ENCODE measurements around the gene SREBF2. TPM values are rescaled to one million over a fixed set of nuclear protein-coding genes. Genes with fewer than 3 reads are reported as not detected.
A peak's percentile ranks its signal among the peaks of the same experiment; 100 is the strongest.

Gene SREBF2
- total RNA-seq, 2 donors from 2014 or later: 159 to 192 TPM

DNA sequence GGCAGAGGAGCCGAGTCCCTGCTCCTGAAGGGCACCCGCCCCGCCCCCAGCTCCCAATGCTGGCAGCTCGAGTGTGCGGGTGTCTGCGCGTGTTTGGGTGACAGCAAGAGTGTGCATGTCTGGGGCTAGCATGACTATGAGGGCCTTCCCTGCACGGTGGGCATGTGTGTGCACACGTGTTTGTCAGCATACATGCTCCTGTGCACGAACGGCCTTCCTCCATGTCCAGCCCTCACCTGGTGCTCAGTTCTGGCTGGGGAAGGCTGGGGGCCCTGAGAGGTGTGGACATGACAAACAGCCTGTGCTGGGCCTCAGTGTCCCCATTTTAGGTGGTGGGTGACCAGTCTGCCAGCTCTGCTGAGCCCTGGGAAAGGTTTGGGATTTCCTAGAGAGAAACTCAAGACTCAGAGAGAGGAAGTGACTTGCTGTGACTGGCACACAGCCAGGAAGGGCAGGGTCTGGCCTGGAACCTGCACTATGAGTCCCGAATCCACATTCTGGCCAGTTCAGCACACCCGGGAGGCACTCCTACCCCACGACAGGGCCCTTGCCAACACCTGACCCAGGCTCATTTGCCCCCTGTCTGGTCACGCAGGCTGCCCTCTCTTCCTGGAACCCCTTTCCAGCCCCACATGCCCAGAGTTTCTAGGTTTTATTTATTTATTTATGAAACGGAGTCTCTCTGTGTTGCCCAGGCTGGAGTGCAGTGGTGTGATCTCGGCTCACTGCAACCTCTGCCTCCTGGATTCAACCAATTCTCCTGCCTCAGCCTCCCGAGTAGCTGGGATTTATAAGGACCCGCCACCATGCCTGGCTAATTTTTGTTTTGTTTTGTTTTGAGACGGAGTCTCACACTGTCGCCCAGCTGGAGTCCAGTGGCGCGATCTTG, 85.2 kb downstream of the SREBF2 start:
- Histone ChIP-seq H3K4me1 (no peaks in the 10 kb centered on the region), H3K9me3 (no peaks in the 10 kb centered on the region), H3K36me3 (no peaks in the 10 kb centered on the region), H3K4me3 (no peak overlapping the region), H3K9ac (ENCODE audit: low read depth in 2 of 2, low read length in 2 of 2) (no peak overlapping the region), H3K27me3 (peaks cover 38% of the 10 kb centered on the region), H3K27ac (no peak overlapping the region)
- intact Hi-C loops (cut with DNase I): no loop called here
- TF ChIP-seq CTCF (IDR thresholded peaks at IDR 0.05): no peak
- peak; percentile 60 for DNase-seq

DNA sequence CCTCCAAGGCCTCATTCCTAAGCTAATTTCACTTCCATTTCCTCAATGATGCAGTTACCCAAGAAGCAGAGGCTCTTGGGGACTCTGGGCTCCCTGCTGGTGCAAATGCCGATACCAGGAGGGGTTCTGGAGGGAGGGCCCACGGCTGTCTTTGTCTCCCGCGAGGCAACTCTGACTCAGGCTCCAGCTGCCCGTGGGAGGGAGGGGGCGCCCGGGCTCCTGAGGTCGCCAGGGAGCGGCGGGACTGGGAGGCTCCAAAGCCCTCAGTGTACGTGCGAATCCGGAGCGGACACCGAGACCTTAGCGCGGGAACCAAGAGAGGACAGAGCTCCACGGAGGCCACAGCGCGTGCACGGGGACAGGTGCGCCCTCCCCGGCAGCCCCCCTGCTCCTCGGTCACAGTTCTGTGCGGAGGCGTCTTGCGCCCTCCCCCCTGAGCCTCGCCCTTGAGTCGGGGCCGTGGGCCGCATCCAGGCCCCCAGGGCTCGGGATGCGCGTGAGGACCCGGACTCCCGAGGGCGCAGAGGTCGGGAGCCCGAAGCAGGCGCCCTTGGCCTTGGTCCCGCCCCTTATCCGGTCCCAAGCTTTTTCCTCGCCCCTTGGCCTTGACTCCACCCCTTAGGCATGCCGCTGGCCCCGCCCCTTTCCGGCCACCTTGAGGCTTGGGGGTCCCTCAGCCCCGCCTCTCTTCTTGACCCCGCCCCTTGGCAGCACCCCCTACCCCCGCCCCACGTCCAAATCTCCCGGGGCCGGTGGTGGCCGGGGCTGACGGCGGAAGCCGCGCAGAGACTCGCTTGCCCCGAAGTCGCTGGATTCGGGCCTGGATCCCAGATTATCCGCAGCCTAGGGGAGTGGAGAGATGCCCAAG, 86.7 kb downstream of the SREBF2 start:
- Histone ChIP-seq H3K4me3 (peak overlapping the region; percentile 42), H3K27me3 (peaks cover 25% of the 10 kb centered on the region), H3K36me3 (no peaks in the 10 kb centered on the region), H3K9ac (ENCODE audit: low read depth in 2 of 2, low read length in 2 of 2) (peak overlapping the region; percentile 66 to 69), H3K9me3 (no peaks in the 10 kb centered on the region), H3K27ac (peak overlapping the region; percentile 2), H3K4me1 (no peaks in the 10 kb centered on the region)
- no peak for TF ChIP-seq CTCF (IDR thresholded peaks at IDR 0.05)
- peak; percentile 84 for DNase-seq
- intact Hi-C loops (cut with DNase I): no loop called here

DNA sequence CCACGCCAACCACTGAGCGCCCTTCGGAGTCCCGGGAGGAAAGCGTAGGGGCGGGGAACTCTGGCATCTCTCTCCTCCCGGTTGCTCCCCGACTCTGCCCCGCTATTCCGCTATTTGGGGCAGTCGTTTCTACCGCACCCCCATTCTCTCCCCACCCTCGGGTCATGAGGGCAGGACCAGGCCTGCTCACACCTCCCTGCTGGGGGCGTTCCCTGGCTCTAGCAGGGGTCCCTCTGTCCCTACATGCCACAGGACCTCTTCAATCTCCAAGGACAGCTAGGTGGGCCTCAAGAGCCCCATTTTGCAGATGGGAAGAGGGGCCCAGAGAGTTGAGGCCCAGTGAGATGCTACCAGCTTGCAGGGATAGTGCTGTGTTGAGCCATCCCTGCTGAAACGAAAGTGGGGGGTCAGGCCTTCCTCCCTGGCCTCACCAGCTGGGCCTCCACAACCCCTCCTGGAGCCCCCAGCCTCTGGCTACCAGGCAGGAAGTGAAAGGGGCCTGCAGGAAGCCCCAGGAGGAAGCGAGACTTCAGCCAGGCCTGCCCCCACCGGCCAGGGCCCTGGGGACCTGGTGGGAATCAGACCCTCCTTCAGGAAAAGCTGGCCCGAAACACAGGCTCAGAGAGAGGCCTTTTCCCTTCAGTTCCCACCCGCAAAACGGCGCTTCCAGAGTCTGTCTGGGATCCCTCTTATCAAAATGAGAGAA, 87.5 kb downstream of the SREBF2 start:
- H3K9ac ChIP-seq (ENCODE audit: low read depth in 2 of 2, low read length in 2 of 2): peak overlapping the region in 1 of 2 donors; percentile 16
- H3K27me3 ChIP-seq: peaks cover 23% of the 10 kb centered on the region
- no peak overlapping the region for H3K27ac ChIP-seq

DNA sequence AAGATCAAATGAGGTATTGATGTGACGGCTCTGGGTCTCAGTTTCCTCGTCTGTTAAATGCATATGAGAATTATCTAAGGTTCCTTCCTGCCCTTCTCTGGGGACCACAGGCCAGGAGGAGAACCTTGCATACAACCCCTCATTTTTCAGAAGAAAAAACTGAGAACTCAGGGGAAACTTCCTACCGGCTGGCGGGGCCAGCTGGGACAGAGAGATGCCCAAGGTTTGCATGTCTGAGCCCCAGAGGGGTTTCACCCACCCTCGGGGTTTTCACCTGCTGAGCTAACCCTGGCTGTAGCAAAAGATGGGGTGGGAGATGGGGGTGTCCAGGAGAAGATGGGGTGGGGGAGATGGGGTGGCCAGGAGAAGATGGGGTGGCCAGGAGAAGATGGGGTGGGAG, 89.4 kb downstream of the SREBF2 start:
- Histone ChIP-seq H3K27me3 (peaks cover 23% of the 10 kb centered on the region), H3K9me3 (no peaks in the 10 kb centered on the region), H3K36me3 (no peaks in the 10 kb centered on the region), H3K4me3 (no peak overlapping the region), H3K27ac (no peak overlapping the region), H3K9ac (ENCODE audit: low read depth in 2 of 2, low read length in 2 of 2) (no peak overlapping the region), H3K4me1 (no peaks in the 10 kb centered on the region)
- intact Hi-C loops (cut with DNase I): no loop called here
- DNase-seq: no peak
- TF ChIP-seq CTCF (IDR thresholded peaks at IDR 0.05): no peak

More for the DNA sequence above, 87.5 kb downstream of the SREBF2 start:
- H3K36me3 ChIP-seq: no peaks in the 10 kb centered on the region
- no peak for DNase-seq
- peak overlapping the region; percentile 42 for H3K4me3 ChIP-seq
- no peak for TF ChIP-seq CTCF (IDR thresholded peaks at IDR 0.05)
- H3K4me1 ChIP-seq: no peaks in the 10 kb centered on the region
- intact Hi-C loops (cut with DNase I): no loop called here
- no peaks in the 10 kb centered on the region for H3K9me3 ChIP-seq

All from colonic mucosa (tissue), 4 donors.